GM19372 (cell line): ENCODE results near the gene ATP11B.

Experiments used
- ATAC-seq: cut with Tn5 transposase; IDR thresholded peaks from one replicate; pipeline ENCODE4 v1.9.1; 2021; ENCODE audit warnings: mild to moderate bottlenecking, low read depth, moderate library complexity; ENCODE audit not compliant: unreplicated experiment

Gene ATP11B

DNA sequence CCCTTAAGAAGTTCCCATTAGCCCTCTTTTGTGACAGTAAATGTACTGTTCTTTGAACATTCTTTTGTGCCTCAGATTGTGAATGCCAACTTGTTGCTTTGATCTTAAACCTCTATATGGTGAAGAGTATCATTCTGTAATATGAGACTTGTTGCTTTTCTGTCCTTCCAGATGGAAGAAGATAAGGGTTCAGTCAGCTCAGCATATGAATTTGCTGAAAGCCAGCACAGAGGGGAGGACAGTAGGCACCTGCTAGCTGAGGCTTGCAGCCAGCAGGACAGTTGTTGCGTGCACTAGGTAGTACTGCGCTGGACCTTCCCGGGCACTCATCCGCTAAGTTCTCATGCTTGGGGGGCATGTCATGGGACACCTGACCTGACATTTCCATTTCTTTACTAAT, 112.3 kb downstream of the ATP11B start:
- peak; percentile 36 for ATAC-seq

DNA sequence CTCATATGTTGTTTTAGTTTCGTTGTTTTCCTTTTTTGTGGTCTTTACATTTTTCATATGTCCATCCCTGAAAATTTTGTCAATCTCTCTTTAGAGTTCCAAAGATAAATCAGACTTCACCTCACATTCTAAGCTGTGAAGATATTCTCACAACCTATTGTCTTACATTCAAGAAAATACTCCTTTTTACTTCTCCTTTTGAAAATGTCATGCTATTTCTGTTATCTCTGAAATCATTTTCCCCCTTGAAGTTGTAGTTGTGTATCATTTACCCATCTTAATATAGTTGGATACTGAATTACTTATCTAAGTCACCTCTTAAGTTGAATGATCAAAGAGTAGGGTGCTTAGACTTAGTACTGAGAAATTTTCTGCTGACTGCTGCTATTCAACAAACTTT, 112.7 kb downstream of the ATP11B start:
- peak; percentile 50 for ATAC-seq

- no peak for ATAC-seq
Observed at GRCh38 chr3:182908471-182908870, 115.2 kb downstream of the ATP11B start.

DNA sequence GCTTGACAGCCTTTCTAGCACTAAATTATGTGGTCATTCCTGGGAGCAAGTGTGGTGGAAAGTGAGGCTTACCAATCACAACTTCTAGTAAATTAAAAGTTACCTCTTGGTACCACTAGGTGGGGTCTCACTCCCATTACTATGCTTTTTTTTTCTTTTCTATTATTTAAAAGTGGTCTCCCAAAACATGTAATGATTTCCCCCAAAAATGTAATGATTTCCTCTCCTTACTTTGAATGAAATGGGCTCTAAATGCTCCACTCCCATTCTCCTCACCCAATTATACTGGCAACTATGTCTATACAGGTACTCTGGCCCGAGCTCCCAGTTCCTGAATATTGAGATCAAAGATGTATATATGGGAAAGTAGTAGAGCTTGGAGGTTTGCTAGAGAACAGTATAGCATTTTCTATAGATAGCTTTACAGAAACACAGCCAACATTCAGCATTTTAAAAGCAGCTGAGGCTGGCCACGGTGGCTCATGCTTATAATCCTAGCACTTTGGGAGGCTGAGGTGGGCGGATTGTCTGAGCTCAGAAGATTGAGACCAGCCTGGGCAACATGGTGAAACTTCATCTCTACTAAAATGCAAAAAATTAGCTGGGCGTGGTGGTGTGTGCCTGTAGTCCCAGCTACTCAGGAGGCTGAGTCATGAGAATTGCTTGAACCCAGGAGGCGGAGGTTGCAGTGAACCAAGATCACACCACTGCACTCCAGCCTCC, 116.2 kb downstream of the ATP11B start:
- no peak for ATAC-seq

GRCh38 chr3:182910936-182911781, 117.9 kb downstream of the ATP11B start:
- ATAC-seq = no peak

DNA sequence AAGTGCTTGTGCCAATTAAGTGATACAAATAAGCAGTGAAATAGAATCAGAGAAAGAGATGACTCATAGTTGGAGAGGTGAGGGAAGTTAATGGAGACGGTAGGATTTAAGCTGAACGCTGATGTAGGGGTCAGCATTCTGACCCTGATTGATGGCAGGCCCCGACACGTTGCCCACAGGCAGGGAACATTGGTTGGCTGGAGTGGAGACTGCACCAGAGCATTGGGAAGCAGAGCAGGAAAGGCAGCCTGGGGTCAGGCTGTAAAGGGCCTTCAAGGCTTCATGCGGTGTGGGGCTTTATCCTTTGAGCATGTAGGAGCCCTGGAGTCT, 118.4 kb downstream of the ATP11B start:
- no peak for ATAC-seq

DNA sequence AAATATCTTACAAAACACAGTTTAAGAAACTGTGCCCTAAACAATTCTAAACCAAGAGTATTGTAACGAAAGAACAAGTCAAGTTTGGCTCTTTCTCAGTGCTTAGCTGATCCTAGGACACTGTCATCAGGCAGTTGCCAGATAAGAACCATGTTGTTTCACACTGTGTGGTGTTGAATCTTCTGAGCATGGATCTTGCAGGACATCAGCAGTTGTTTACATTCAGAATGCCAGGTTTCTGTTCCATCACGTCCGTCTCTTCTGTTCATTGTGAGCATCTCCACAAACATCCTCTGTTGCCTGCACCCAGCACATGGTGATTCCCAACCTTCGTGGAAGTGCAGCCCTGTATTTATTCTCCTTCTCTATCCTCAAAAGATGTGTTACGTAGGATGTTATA, 119.2 kb downstream of the ATP11B start:
- no peak for ATAC-seq

DNA sequence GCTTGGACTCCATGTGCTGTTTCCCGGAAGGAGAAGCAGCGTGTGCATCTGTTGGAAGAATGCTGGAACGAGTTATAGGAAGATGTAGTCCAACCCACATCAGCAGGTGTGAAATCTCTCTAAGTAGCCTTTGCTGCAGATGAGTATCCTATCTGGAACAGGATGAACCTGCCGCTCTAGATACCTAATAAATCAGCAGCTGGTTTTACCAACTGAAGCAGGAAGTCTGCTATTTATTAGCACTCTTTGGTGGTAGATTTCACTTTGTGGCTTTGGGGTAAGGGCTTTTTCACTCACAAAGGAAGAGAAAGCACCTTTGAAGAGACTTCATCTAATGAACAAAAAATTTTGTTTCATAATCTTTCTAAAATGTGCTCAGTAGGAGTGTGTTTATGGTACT, 120.6 kb downstream of the ATP11B start:
- ATAC-seq = peak; percentile 79

GRCh38 chr3:182914341-182914740, 121.0 kb downstream of the ATP11B start:
- ATAC-seq = peak; percentile 47

DNA sequence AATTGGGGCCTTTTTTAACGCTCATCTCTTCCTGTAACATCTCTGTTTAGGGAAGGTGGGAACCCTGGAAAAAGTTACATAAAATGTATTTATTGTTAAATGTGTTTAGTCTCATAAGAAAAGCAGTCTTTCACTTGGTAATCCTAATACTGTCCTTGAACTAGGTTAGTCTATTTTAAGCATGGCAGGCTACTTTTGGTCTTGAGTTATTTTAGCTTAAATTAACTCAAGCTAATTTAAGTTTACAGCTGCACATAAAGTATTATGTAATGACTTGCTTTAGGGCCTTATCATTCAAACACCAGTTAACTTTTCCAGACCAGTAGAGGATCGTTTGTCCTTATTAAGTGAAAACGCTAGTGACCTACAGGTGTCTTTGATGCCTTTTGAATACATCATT, 123.8 kb downstream of the ATP11B start:
- ATAC-seq = no peak

DNA sequence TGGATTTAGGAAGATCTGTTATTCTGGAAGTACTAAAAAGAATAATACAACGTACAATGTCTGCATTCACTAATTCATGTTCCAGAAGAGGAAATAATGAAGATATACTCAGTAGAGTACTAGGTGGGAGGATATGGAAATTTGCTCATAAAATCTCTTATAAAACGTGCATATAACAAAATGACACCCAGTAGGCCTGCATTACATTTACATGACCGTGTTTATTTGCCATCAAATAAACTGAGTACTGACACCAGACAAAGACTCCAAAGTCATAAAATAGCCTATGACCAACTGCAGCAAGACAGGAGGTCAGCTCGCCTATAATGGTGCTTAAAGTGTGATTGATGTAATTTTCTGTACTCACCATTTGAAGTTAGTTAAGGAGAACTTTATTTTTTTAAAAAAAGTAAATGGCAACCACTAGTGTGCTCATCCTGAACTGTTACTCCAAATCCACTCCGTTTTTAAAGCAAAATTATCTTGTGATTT, 126.6 kb downstream of the ATP11B start:
- ATAC-seq = no peak

GRCh38 chr3:182920515-182921084, 127.3 kb downstream of the ATP11B start:
- no peak for ATAC-seq

DNA sequence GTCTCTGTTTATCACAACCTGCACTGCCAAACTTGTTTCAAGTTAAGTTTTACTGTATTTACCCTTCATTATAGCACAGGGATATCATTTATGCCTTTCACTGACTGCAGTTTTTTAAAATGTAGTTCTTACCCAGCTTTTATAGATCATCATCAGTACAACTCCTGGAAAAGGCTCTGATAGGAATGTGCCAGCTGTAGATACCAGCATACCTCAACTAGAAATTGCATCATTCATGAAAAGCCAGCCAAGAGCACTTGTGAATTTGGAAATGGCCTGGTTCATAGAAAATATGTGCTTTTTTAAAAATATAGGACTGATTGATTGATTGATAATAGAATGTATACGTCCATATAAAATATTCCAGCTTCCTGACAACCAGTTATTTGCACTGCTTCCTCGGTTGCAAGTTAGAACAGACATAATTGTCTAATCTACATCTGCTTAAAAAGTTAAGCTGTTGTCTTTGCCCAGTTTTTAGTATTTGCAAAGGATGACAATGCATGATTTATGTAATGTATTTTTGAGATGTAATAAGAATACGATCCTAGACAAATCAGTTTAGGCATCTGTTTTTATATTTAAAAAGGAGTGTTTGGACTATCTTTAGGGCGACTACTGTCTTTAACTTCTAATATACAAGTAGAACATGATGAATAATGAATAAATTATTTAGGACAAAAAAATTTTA, 128.5 kb downstream of the ATP11B start:
- no peak for ATAC-seq

DNA sequence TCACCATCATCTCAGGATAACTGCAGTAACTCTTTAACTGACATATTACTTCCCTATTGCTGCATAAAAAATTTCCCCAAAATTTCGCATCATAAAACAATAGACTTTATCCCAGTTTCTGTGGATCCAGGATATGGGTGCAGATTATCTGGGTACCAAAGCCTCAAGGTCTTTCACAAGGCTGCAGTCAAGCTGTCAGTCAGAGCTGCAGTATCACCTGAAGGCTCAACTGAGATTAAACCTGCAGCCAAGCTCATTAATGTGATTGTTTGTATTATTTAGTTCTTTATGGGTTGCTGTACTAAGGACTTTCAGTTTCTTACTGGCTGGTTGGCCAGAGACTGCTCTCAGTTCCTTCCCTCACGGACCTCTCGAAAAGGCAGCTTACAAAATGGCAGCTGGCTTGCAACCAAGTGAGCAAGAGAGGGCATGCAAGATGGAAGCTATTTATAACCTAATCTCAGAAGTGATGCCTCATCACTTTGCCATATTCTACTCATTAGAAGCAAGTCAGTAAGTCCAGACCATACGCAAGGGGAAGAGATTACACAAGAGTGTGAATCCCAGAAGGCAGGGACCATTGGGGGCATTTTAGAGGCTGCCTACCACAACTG, 132.1 kb downstream of the ATP11B start:
- ATAC-seq = peak; percentile 95

DNA sequence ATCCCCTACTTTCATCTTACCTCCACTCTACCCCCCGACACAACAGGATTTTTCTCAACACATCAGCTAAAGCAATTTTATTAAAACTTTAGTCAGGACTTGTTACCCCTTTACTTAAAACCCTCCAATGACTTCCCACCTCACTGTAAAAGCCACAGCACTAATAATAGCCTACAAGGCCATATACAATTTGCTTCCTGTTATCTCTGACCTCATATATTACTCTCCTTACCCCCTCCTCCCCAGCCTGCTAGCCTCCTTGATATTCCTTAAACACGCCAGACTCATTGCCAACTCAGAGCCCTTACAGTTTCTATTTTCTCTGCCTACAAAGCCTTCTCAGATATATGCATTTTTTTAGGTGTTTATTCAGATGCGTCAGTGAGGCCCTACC, 132.6 kb downstream of the ATP11B start:
- peak; percentile 9 for ATAC-seq

DNA sequence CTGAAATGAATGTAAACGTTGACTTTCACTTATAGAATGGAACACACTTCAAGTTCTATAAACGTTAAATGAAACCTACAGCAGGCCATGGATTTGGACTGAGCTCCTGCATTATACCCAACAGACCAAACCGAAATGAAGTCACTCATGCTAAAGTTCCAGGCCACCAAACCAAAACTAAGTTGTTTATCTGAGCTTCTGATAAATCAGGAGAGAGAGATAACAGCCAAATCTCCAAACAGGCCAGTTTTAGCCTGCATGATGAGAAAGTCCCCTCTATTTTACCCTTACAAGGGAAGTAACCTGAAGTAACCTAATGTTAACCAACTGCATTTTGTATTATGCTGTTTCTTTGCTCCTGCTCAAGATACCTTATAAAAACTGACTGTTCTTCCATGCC, 142.5 kb downstream of the ATP11B start:
- no peak for ATAC-seq

- no peak for ATAC-seq
Observed at GRCh38 chr3:182936239-182936917, 143.1 kb downstream of the ATP11B start.

DNA sequence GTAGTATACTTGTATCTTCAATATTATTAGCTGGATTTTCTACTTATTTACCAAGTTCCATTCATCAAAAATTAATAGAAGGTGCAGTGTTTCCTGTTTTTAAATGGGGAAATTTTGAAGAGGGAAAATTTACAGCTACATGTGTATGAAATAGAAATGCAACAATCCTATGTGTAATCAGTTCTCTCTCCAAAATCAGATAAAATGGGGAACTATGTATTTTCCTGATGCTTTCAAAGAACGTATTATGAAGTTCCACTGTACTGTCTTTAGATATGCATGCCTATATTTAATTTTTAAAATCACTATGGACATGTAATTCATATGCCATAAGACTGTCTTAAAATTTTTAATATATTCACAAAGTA, 143.6 kb downstream of the ATP11B start:
- ATAC-seq = no peak

GRCh38 chr3:182937293-182938051, 144.2 kb downstream of the ATP11B start:
- ATAC-seq = peak; percentile 88
